SU-DHL-6 (cell line): ENCODE measurements around the gene SLC12A1.

Experiments used
- CTCF ChIP-seq: fragments of 200-600 bp; sonication (generic); IDR thresholded peaks from one replicate; pipeline ENCODE4 v1.5.1; 2017; ENCODE audit warnings: antibody characterized with exemption, mild to moderate bottlenecking, low read length, moderate library complexity; ENCODE audit not compliant: insufficient read depth, poor library complexity, severe bottlenecking
- EZH2phosphoT487 ChIP-seq: fragments of 200-600 bp; sonication (generic), shearing (Covaris generic); conservative IDR thresholded peaks from 2 replicates; pipeline ENCODE4 v1.6.1; 2018; ENCODE audit warnings: mild to moderate bottlenecking, antibody characterized with exemption, low read length, moderate library complexity, mixed read lengths

GRCh38 chr15:48292458-48292857 lies 86.4 kb downstream of the SLC12A1 start:
- TF ChIP-seq CTCF, result no peak
- TF ChIP-seq EZH2phosphoT487, result no peak
